HG02943 (cell line): ENCODE measurements around the gene ANKRD53.
"Not testable (repeated sequence)": the region's sequence is repeated elsewhere in the genome, so short reads cannot be mapped to it uniquely, and the experiment has no call there.

ENCODE experiments used
- ATAC-seq: cut with Tn5 transposase; IDR thresholded peaks from one replicate; pipeline ENCODE4 v1.9.1; 2021; ENCODE audit warnings: mild to moderate bottlenecking, low read depth, moderate library complexity; ENCODE audit not compliant: unreplicated experiment

ANKRD53 gene

DNA sequence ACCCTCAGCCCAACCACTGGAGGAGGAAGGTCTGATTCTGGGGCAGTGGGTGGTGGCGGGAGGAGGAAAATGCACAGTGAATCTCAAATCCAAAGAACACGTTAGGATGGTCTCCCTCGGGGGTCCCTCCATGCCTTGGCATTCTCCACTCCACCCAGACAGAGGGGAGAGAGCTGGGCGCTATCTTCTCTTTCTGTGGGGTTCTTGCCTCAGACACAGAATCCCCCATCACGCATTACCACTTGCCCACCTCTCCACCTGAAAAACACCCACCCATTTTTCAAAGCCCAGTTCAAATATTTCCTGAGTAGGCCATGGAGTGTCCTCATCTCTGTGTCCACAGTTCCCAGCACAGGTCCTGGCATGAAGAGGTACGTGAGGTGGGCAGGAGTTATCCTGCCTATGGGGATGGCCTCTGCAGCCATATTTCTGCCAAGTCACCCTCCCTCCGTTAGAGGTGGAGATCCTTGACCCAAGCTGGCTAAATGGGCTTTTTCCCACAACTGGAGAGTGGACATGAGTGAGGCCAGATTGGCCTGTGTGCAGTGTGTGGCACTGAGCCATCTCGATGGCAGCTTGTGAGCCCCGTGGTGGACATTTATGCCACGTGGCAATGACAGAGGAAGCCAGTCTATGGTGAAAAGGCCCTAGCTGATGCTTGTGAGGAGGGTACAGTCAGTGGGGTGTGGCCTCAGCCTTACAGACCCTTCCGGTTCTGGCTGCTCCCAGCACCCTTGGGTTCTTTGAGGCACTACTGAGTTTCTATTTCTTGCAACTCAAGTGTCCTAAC is 25.7 kb downstream of the ANKRD53 start:
- no peak for ATAC-seq

- ATAC-seq: no peak
Observed at GRCh38 chr2:71004857-71005256, 26.4 kb downstream of the ANKRD53 start.

DNA sequence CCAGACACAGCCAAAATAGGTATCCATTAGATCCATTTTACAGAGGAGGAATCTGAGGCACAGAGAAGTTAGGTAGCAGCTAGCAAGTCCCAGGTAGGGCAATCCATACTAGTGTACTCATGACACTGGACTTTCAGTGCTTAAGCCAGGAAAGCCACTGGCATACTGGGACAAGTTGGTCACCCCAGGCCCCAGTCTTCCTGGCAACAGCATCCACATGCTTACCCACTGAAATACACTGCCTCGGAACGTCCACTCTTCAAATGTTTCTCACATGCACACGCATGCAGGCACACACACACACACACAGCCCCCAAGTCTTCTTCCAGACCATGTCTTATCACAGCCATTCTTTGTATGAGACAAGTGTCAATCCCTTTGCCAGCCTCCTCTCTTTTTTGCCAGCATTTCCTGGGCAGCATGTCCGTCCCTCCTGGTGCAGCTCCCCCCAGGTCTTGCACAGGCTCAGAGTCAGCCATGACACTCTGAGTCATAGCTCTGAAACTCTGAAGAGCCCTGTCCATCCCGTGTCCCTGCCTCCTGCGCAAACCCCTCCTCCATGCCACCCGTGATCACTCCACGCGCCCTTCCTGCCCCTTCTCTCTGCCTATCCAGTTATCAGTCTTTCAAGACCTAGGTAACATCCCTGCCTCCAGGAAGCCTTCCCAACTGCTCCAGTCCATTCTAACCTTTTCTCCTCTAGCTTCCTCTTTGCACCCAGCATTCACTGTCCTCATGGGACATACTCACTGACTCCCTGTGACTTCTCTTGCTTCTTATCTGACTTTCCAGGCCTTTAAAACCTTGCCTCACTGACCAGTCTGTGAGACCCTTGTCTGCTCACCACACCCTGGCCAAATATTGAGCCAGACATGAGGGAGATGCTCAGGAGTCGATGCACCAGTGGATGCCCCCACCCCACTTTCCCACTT is 27.1 kb downstream of the ANKRD53 start:
- no peak for ATAC-seq

DNA sequence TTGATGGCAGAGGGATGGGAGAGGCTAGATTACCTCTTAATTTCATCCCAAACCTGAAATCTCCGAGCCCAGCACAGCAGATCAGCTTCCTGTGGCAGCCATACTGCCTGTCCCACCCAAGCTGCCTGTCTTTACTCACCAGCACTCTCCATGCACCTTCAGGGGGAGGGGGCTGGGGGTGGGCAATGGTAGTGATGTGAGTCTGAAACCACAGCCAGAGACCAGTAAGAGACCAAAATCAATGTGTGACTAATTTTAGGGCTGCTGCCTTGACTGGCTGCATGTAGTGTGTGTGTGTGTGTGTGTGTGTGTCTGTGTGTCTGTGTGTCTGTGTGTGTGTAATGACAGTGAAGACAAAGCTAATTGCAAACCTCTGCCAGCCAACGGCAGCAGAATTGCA is 27.9 kb downstream of the ANKRD53 start:
- ATAC-seq: no peak

GRCh38 chr2:71006955-71007799 is 28.7 kb downstream of the ANKRD53 start:
- no peak for ATAC-seq

DNA sequence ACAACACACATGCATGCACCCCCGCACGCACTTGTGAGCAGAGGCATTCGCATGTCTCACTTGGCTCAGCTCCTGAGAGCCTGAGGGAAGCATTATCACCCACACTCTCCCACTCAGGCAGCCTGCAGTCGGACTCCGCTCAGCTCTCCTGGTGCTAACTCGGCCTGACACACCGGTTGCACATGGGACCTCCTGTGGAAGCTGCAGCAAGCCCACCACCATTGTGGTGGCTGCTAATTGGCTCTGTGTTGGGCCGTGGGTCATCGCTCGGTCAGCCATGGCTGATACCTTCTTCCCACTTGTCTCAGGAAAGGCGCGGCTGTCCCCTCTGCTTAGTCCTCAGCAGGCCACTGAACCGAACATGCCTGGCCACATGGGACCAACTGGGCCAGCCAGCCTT is 29.9 kb downstream of the ANKRD53 start:
- ATAC-seq: no peak

- not testable (repeated sequence) for ATAC-seq
Observed at GRCh38 chr2:71011786-71012185, 33.4 kb downstream of the ANKRD53 start.

DNA sequence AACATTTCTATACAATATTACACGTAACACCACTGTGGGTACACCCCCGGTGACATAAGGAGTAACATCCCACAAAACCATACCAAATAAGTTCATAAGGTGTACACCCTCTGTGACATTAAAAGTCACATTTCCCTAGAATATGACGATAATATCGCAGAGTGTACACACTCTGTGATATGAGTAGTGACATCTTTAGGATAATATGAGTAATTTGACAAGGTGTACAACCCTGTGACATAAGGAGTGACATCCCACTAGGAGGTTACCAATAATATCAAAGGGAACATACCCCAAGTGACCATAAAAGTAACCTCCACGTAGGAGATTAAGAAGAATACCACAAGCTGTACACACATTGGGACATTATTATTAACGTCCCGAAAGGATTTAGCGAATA is 40.2 kb downstream of the ANKRD53 start:
- no peak for ATAC-seq

DNA sequence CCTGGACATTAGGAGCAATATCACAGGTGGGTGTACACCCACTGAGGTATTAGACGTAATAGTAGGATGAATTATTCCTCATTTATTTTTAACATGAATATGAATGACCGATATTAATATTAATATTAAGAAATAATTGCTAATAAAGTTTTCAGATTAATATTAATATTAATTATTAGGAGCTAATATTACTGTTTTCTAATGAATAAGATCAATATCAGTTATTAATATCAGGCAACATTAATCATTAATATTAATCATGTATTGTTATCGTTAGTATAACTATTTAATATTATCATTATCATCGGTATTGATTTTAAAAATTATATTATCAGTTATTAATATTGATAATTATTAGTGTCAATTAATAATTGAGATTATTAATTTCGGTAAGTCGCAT is 41.6 kb downstream of the ANKRD53 start:
- ATAC-seq: not testable (repeated sequence)

DNA sequence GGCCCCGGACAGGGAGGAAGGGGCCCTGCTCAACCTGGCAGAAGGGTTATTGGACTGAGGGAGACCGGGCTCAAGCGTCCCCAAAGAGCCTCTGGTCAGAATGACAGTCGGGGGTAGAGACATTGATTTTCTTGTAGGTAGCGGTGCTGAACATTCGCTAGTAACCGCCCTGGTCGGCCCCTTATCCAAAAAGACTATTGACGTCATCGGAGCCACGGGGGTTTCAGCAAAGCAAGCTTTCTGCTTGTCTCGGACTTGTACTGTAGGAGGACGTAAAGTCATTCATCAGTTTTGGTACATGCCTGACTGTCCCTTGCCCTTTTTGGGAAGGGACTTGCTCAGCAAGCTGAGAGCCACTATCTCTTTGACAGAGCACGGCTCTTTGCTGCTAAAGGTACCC is 43.0 kb downstream of the ANKRD53 start:
- ATAC-seq: not testable (repeated sequence)

DNA sequence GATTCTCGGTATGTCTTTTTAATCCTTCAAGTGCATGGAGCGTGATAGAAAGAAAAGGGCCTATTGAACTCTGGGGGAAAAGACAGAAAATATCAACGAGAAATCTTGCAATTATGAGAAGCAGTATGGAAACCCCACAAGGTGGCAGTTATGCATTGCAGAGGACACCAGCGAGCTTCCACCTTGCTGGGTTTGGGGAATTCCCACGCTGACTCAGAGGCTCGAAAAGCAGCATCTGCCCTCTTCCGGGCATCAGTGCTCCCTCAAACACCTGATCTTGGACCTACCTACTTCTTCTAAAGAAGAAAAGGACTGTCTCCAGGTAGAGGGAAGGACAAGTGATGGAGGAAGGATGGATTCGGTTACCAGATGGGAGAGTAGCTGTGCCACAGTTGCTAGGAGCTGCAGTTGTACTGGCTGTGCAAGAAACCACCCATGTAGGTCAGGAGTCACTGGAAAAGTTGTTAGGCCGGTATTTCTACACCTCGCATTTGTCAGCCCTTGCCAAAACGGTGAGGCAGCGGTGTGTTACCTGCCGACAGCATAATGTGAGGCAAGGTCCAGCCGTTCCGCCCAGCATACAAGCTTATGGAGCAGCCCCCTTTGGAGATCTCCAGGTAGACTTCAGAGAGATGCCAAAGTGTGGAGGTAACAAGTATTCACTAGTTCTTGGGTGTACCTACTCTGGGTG is 45.3 kb downstream of the ANKRD53 start:
- not testable (repeated sequence) for ATAC-seq
